ENCODE results near the gene TMEM242.

GRCh38 chr6:157272866-157273755 lies 50.2 kb downstream of the TMEM242 start:
- TF ChIP-seq MAX (IDR thresholded peaks at IDR 0.05; ENCODE audit: low read depth, low read length): no peak
- TF ChIP-seq ZSCAN29 (IDR thresholded peaks at IDR 0.05): no peak
- TF ChIP-seq POU2F2 (IDR thresholded peaks at IDR 0.05; ENCODE audit: borderline replicate concordance, low read depth, low read length): no peak
- no peak for TF ChIP-seq CREB1 (IDR thresholded peaks at IDR 0.05; ENCODE audit: low read depth)
- no peak for TF ChIP-seq SIN3A (IDR thresholded peaks at IDR 0.05; ENCODE audit: low read depth, low read length)
- no peak for TF ChIP-seq FOS (IDR thresholded peaks at IDR 0.05; ENCODE audit: borderline replicate concordance, extremely low read depth, insufficient read length)
- no peak for TF ChIP-seq POLR2AphosphoS5 (IDR thresholded peaks at IDR 0.05; ENCODE audit: low read length)
- no peak for TF ChIP-seq CHD1 (IDR thresholded peaks at IDR 0.05; ENCODE audit: low read depth, low read length)
- no peak for TF ChIP-seq CTCF (IDR thresholded peaks at IDR 0.05 in 2 of 3, conservative IDR thresholded peaks at IDR 0.05 in 1 of 3; ENCODE audit: control insufficient read depth in 2 of 3, extremely low read depth in 1 of 3, insufficient read depth in 1 of 3, low read depth in 3 of 3, low read length in 3 of 3)
- no peak for TF ChIP-seq SMC3 (IDR thresholded peaks at IDR 0.05; ENCODE audit: borderline replicate concordance, low read length)
- TF ChIP-seq NFIC (IDR thresholded peaks at IDR 0.05; ENCODE audit: low read depth, low read length): no peak
- no peak for TF ChIP-seq ZBTB4 (CRISPR knock-in tag; IDR thresholded peaks at IDR 0.05)
- no peak for TF ChIP-seq GABPA (IDR thresholded peaks at IDR 0.05; ENCODE audit: low read depth)
- no peak for TF ChIP-seq CBX3 (IDR thresholded peaks at IDR 0.05; ENCODE audit: borderline replicate concordance, low read depth)
